Measurements from ENCODE around the gene GBP6.

- no peak for TF ChIP-seq POLR2A (IDR thresholded peaks at IDR 0.05)
- no peak for TF ChIP-seq CTCF (IDR thresholded peaks at IDR 0.05)
- no peak for TF ChIP-seq EP300 (IDR thresholded peaks at IDR 0.05)
These were observed 69.6 kb downstream of the GBP6 start for GRCh38 chr1:89433421-89433820.

Data from tibial nerve (tissue), 4 donors.